HG02840 (cell line): ENCODE results near the gene BANP.
"Not testable (repeated sequence)": the region's sequence is repeated elsewhere in the genome, so short reads cannot be mapped to it uniquely, and the experiment has no call there.

Experiments
- ATAC-seq: cut with Tn5 transposase; IDR thresholded peaks from one replicate; pipeline ENCODE4 v1.9.1; 2021; ENCODE audit warnings: mild to moderate bottlenecking, moderate library complexity, moderate number of reproducible peaks; ENCODE audit not compliant: unreplicated experiment, low FRiP score

BANP gene

GRCh38 chr16:87988596-87988995 is 37.4 kb downstream of the BANP start:
- not testable (repeated sequence) for ATAC-seq

- ATAC-seq = not testable (repeated sequence)
Observed at GRCh38 chr16:87990254-87990653, 39.0 kb downstream of the BANP start.

GRCh38 chr16:87992142-87992541 is 40.9 kb downstream of the BANP start:
- not testable (repeated sequence) for ATAC-seq

- no peak for ATAC-seq
Observed at GRCh38 chr16:87993901-87994300, 42.7 kb downstream of the BANP start.

GRCh38 chr16:87995644-87996043 is 44.4 kb downstream of the BANP start:
- no peak for ATAC-seq

GRCh38 chr16:87996962-87997880 is 46.0 kb downstream of the BANP start:
- no peak for ATAC-seq

GRCh38 chr16:87998184-87998793 is 47.1 kb downstream of the BANP start:
- ATAC-seq = not testable (repeated sequence)

- not testable (repeated sequence) for ATAC-seq
Observed at GRCh38 chr16:87998992-87999391, 47.8 kb downstream of the BANP start.

GRCh38 chr16:88002211-88002610 is 51.0 kb downstream of the BANP start:
- no peak for ATAC-seq

GRCh38 chr16:88002749-88003148 is 51.5 kb downstream of the BANP start:
- no peak for ATAC-seq

GRCh38 chr16:88003316-88003715 is 52.1 kb downstream of the BANP start:
- no peak for ATAC-seq

GRCh38 chr16:88003736-88004135 is 52.5 kb downstream of the BANP start:
- no peak for ATAC-seq

GRCh38 chr16:88004391-88004790 is 53.2 kb downstream of the BANP start:
- no peak for ATAC-seq

- no peak for ATAC-seq
Observed at GRCh38 chr16:88005181-88005581, 53.9 kb downstream of the BANP start.

GRCh38 chr16:88005968-88006367 is 54.7 kb downstream of the BANP start:
- ATAC-seq = no peak

- no peak for ATAC-seq
Observed at GRCh38 chr16:88007321-88007731, 56.1 kb downstream of the BANP start.

- ATAC-seq = no peak
Observed at GRCh38 chr16:88008840-88009239, 57.6 kb downstream of the BANP start.

- no peak for ATAC-seq
Observed at GRCh38 chr16:88009563-88010342, 58.5 kb downstream of the BANP start.

GRCh38 chr16:88010343-88010967 is 59.2 kb downstream of the BANP start:
- no peak for ATAC-seq

GRCh38 chr16:88010968-88011483 is 59.8 kb downstream of the BANP start:
- ATAC-seq = no peak
